HG03565 (cell line): ENCODE results near the gene ZBTB20.

ENCODE experiments used
- ATAC-seq: cut with Tn5 transposase; IDR thresholded peaks from one replicate; pipeline ENCODE4 v1.9.1; 2021; ENCODE audit warnings: mild to moderate bottlenecking, moderate library complexity; ENCODE audit not compliant: unreplicated experiment

Gene ZBTB20

DNA sequence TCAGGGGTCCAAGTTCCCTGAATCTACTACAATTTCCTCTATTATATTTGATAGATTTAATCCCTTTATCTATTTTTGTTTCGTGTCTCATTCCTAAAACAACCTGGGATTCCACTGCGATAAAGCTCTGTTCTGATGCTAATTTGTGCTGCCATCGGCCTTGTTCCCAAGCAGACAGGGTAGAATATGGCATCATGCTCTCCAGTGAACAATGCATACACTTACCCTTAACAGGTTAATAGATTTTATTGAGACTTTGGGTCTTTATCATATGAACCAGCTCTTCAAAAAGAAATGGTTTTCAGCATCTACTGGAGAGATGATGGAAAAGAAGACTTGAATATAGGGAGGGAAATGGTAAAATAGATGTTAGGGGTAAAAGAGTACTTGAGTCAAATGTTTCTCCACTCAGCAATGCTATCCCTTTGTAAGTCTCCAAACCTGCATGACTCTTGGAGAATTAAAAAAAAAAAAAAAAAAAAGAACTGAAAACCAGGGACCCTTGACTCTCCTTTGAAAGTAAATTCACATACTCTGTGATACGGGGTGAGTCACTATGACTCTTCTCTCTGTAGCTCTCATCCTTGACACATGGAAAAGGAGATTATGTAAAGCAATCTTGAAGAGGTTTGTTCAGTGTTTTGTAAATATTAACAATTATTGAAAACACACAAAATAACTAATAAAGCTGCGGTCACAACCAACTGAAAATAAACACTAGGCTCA is 268.8 kb downstream of the ZBTB20 start:
- ATAC-seq, result no peak

- ATAC-seq, result no peak
Measured at GRCh38 chr3:114877378-114878113, 269.5 kb downstream of the ZBTB20 start.

DNA sequence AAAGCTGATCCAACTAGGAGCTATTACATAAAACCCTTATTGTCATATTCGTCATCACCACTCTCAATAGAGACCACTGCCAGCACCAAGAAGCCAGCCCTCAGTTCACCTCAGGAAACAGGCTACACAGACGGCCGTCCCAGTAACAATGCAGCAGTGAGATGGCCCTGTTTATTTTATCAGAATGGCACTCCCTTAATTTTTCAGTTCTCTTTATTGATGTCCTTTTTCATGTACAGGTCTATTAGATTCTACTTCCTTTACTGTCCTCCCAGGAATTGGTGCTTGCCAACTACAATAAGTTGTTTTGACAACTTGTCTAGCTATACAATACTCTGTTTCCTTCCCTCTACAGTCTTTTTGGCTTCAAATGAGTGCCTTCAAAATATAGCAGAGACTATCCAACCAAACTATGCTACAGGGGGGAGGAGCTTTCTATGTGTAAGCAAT is 272.5 kb downstream of the ZBTB20 start:
- ATAC-seq, result no peak

DNA sequence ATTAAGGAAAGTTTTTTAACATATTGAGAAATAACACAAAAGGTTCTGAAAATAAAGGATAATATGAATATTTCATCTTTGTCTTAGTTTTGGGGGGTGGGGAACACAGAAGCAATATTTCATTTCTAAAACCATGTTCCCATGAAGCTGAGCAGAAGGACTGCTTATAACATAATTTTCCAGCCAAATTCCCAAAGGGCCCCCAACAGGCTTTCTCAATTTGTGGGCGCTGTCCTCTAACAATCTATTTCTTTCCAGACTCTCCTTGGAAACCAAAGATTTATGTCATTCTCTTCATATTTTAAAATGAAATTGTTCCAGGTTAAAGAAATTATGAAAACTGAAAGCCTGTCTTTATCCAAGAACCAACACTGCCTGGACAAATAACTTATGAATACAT is 273.5 kb downstream of the ZBTB20 start:
- ATAC-seq, result no peak

DNA sequence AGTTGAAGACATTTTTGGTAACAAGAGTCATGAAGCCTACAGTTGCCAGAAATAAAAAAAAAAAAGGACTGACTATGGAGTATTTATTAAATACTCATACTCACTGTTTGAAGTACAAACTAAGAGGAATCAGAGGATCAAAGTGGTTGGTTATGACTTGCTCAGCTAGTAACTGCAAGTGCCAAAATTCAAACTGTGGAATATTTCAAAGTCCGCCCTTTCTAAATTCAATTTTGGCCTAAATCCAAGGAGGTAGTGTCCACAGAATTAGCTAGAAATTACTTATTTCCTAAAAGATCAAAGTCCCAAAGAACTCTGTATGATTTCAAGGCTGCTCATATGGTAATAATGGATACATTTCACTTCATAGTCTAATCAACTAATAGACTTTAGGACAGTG is 274.5 kb downstream of the ZBTB20 start:
- no peak for ATAC-seq

DNA sequence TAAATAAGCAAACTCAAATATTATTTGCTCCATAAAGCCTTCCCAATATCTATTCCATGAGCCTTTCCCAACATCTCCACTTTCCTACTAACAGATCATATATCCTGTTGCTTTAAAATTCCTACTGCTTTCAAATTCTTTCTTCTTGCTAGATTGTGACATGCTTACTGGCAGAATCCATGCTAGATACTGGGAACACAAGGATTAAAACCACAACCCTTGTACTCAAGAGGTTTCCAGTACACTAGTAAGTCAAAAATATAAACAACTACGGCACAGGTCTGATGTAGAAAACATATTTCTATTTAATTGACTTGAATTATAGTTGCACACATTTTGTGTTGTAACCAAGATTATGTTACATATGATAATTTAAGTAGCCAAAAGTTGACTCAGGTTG is 275.0 kb downstream of the ZBTB20 start:
- no peak for ATAC-seq

DNA sequence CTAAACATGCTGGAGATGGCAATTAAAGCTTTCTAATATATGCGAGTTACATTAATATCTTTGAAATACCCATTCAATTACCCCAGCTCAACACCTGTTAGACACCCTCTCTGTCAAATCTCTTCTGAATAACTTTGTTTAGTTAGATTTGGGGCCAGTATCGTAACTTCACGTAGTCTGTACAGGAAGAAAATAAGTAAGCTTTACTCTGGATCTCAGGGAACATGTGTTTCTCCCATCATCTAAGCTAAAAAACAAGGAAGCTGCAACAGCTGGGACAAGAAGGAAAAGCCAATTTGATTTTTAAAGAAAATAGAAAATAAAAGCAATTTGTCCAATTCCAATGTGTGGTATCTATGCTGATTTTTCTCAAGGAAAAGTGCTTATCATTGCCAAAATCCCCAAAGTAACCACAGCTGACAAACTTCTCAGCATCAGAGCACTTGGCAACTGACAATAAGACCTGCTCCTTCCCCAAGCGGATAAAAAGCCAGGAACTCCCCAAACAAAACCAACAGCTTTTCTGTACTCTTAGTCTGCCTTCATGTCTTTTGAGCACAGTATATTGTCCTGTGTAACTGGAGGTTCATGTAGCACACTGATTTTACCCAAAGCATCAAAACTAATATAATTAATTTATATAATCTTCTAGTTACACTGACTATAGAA is 279.1 kb downstream of the ZBTB20 start:
- ATAC-seq, result no peak

GRCh38 chr3:114867359-114867758 is 279.7 kb downstream of the ZBTB20 start:
- ATAC-seq, result no peak

DNA sequence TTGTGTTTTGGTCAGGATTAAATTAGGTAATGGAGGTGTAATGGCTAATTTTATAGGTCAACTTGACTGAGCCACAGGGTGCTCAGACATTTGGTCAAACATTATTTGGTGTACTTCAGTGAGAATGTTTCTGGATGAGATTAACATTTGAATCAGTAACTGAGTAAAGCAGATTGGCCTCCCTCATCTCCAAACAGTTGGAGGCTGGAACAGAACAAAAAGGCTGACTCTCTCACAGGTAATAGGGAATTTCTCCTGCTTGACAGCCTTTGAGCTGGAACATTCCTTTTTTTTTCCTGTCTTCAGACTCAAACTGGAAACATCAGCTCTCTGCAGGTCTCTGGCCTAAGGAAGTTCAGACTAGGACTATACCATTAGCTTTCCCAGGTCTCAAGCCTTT is 280.7 kb downstream of the ZBTB20 start:
- no peak for ATAC-seq

GRCh38 chr3:114864970-114865369 is 282.1 kb downstream of the ZBTB20 start:
- no peak for ATAC-seq

DNA sequence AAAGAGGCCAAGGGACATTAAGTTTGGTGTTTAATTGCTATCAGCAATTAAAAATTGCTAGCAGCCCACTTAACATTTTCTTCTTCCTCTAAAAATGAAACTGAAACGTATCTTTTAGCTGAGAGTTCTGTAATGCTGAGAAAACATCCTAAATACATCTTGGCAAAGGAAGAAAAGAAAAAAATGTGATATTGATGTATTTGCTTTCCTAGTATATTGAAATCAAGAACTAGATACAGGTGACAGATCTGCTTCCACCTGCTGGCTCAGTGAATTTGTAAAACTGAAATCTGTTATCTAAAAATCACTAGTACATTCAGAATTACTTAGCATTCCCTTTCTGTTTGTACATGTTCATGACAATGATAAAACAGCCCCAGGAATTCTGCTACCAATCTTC is 283.2 kb downstream of the ZBTB20 start:
- no peak for ATAC-seq

- ATAC-seq, result no peak
Measured at GRCh38 chr3:114861666-114862065, 285.4 kb downstream of the ZBTB20 start.

DNA sequence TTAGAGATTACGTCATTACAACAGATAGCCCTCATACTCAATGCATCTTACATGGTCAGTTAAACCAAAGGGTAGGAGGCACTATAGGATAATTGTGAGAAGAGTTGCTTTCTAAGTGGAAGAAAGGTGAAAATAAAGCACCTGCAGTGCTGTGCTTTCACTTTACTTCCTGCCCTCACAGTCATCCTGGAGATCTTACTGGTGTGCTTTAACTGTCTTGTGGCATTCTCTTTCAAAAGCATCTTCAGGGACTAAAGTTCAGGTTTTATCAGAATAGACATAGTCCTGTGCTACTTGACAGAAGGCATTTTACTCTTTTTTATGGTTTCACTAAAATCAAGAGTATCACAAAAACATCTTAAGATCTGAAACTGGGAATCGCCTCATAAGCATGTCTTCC is 286.6 kb downstream of the ZBTB20 start:
- no peak for ATAC-seq

- no peak for ATAC-seq
Measured at GRCh38 chr3:114858329-114858728, 288.8 kb downstream of the ZBTB20 start.

DNA sequence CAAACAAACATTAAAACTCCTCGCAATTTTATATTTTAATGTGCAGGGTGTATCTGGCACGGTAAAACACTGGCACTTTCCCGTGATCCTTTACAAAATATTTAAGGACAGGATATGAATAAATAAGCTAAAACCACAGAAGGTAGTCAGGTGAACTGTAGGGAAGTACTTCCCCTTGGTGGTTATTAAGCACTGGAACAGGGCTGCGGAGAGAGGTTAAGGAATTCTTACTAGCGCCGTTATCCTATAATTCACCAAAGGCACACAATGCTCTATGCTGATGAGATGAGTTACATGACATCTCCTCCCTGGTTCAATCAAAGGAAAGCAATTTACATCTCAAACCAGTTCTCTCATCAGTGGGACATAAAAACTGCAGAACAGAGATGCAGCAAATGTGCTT is 289.8 kb downstream of the ZBTB20 start:
- ATAC-seq, result no peak

- no peak for ATAC-seq
Measured at GRCh38 chr3:114856835-114857234, 290.3 kb downstream of the ZBTB20 start.

DNA sequence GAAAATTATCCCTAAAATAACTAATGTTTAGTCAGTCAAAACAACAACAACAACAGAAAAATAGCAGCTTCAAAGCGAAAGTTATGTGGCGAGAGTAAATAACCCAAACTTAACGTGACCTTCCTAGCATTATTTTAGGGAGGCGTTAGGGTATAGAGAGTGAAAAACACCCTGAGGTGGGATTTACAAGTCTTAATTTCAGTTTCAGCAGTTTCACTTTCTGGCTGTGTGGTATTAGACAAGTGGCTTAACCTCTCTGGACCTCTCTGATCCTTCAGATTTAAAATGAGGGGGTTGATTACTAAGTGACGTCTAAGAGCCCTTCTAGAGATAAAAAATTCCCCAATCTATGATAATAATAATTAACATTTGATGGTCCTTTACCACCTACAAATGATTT is 291.2 kb downstream of the ZBTB20 start:
- no peak for ATAC-seq

DNA sequence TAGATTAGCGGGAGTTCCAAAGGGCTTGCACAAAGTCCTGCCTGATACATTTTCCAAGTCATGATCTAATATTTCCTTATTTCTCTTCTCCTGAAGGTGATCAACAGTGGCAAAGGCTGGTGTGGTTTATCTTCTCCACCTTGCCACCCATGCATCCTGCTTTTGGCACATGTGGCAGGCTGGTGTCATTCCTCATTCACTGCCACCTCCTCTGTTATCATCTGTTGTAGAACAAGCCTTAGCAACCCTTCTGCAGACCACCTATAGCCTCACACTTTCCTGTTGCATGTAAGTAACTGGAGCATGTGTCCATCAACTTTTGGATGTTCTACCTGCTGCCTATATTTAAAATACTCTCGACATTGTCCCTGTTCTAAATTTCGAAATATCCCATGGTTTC is 294.1 kb downstream of the ZBTB20 start:
- no peak for ATAC-seq

GRCh38 chr3:114850898-114851297 is 296.2 kb downstream of the ZBTB20 start:
- no peak for ATAC-seq

DNA sequence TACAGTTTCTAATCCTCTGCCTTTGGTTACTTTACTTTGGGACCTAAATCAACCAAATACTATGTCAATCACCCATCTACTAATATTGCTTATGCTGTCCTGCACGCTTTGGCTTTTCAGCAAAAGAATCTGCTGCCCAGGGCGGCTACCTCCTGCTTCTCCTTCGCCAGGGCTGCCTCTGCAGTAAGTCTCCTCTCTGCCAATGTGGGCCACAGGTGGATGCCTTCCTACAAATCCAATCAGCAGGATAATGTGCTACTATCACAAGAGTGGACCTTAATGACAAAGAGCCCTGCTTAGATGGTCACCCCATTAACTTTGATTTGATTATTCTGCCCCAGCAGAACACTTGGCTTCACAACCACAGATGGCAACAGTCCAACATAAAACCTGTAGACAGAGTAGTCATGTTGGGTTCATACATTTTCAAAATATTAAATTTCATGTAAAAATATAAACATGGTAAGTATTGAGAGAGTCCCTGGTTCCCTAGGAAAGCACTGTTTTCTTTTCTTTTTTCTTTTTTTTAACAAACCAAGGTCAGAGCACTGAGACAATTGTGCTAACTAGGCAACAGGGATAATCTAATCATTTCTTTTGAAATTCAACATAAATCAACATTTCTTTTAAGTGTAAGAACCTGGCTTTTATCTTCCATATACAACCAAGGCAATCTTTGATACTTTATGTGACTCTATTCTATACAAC is 298.3 kb downstream of the ZBTB20 start:
- no peak for ATAC-seq

DNA sequence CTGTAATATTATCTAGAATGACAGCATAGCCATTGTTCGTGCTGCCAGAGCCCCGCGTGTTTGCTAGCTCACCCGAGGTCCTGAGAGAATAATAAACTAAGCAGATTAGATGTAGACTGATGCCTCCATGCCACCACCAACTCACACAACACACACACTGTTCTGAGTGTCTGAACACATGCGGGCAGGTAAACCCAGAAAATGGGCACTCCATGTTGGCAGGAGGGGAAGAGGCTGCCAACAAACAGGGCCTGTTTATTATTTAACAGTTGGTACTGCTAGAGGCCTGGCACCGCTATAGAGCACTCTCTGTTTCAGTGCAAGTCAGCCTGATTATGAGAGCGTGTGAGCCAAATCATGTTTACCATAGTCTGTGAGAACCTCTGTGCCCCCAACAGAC is 299.0 kb downstream of the ZBTB20 start:
- no peak for ATAC-seq
